Measurements from ENCODE around the gene TP63. TPM values are rescaled to one million over a fixed set of nuclear protein-coding genes. Genes with fewer than 3 reads are reported as not detected.

The TP63 gene
- polyA plus RNA-seq, 3 donors, result not detected

DNA sequence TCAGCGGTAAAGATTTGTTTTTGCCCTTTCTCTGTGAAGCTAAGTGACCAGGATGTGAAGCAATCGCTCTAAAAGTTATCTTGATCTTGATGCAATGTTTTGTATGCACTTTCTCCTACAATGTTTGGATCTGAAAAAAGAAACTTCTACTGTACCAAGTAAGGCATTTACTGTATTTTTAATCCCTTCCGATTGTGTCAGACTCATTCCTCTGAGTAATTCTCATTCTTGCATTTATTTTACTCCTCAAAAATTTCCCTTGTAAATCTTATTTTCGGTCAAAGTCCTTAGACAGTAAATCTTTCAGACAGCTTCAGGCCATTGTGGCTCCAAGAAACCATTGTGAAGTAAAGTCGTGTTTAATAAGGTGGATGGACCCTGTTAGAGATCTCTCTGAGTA is 141.9 kb downstream of the TP63 start:
- Histone ChIP-seq H2AFZ (ENCODE audit: insufficient read depth, low read depth, low read length, poor library complexity, severe bottlenecking) (no peak overlapping the region), H4K20me1 (ENCODE audit: insufficient read depth, low read length) (no peaks in the 10 kb centered on the region), H3K27me3 (ENCODE audit: control insufficient read depth in 2 of 2, insufficient read depth in 2 of 2, low read length in 2 of 2) (no peaks in the 10 kb centered on the region), H3K9ac (ENCODE audit: insufficient read depth, low read length, poor library complexity, severe bottlenecking) (no peak overlapping the region), H3K4me2 (replicated peaks; ENCODE audit: extremely low read depth, low read length, poor library complexity, severe bottlenecking) (no peak overlapping the region), H3K27ac (ENCODE audit: low read depth in 1 of 2, low read length in 2 of 2) (no peak overlapping the region), H3K36me3 (replicated peaks in 1 of 2; ENCODE audit: control insufficient read depth in 1 of 2, insufficient read depth in 2 of 2, low read length in 2 of 2) (no peaks in the 10 kb centered on the region), H3K79me2 (ENCODE audit: insufficient read depth, low read length) (no peaks in the 10 kb centered on the region), H3K4me3 (replicated peaks in 1 of 3; ENCODE audit: low read depth in 2 of 3, low read length in 3 of 3) (no peak overlapping the region), H3K9me3 (replicated peaks in 1 of 2; ENCODE audit: control insufficient read depth in 1 of 2, insufficient read depth in 1 of 2, low read length in 2 of 2) (no peaks in the 10 kb centered on the region), H3K4me1 (ENCODE audit: control insufficient read depth in 1 of 2, insufficient read depth in 2 of 2, low read length in 2 of 2) (no peaks in the 10 kb centered on the region)
- intact Hi-C loops (cut with micrococcal nuclease), result no loop called here
- Mint-ChIP-seq H3K9me3 (peaks cover 0 to 3% (median 0%) of the 10 kb centered on the region in 7 donors), H3K36me3 (no peaks in the 10 kb centered on the region), H3K27me3 (ENCODE audit: low read depth in 3 of 3) (no peaks in the 10 kb centered on the region), H3K4me1 (no peaks in the 10 kb centered on the region), H3K4me3 (no peak overlapping the region), H3K27ac (no peak overlapping the region)
- no peak for DNase-seq
- 80% methylated on average over 1 of the region's 5 CpGs for WGBS (ENCODE audit: insufficient coverage)
- no peak for TF ChIP-seq CTCF (IDR thresholded peaks at IDR 0.05)

DNA sequence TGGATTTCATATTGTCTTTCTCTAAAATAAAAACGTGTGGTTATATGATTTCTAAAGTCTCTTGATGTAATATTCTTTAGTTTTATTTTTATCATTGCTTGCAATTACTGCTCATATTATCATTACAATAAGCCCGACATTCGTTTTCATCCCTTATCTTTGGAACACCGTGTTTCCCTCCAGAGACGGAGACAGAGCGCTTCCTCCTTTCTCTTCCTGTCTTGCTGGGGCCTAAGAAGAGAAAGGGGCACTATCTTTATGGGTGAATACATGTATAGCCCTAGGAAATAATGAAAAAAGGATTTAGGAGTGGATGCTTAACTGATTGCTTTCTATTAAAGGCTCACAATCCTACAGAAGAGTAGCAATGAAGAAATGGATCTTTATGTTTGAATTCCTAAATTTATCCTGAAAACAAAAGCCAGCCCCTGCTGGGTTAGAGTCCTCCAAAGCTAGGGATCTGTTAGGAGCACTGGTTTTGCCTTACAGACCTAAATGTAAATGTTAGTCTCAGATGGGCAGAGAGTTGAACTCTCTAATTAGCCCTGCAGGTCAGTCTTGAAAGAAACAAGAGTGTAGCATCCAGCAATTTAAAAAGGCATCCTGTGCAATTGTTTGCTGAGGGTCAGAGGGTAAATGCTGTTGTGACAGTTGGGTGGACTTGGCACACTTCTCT is 145.1 kb downstream of the TP63 start:
- no peaks in the 10 kb centered on the region for H3K27me3 Mint-ChIP-seq (ENCODE audit: low read depth in 3 of 3)
- H3K36me3 Mint-ChIP-seq, result no peaks in the 10 kb centered on the region
- H3K27me3 ChIP-seq (ENCODE audit: control insufficient read depth in 2 of 2, insufficient read depth in 2 of 2, low read length in 2 of 2), result no peaks in the 10 kb centered on the region
- no peaks in the 10 kb centered on the region for H3K79me2 ChIP-seq (ENCODE audit: insufficient read depth, low read length)
- no CpG with 5 or more reads among the region's 6 CpGs for WGBS (ENCODE audit: insufficient coverage)
- no peak for DNase-seq
- no peaks in the 10 kb centered on the region for H4K20me1 ChIP-seq (ENCODE audit: insufficient read depth, low read length)
- no peak overlapping the region for H3K4me3 ChIP-seq (replicated peaks in 1 of 3; ENCODE audit: low read depth in 2 of 3, low read length in 3 of 3)
- H2AFZ ChIP-seq (ENCODE audit: insufficient read depth, low read depth, low read length, poor library complexity, severe bottlenecking), result no peak overlapping the region
- H3K9me3 ChIP-seq (replicated peaks in 1 of 2; ENCODE audit: control insufficient read depth in 1 of 2, insufficient read depth in 1 of 2, low read length in 2 of 2), result no peaks in the 10 kb centered on the region
- intact Hi-C loops (cut with micrococcal nuclease), result no loop called here
- H3K27ac ChIP-seq (ENCODE audit: low read depth in 1 of 2, low read length in 2 of 2), result no peak overlapping the region
- H3K4me2 ChIP-seq (replicated peaks; ENCODE audit: extremely low read depth, low read length, poor library complexity, severe bottlenecking), result no peak overlapping the region
- H3K9me3 Mint-ChIP-seq, result peaks cover 0 to 3% (median 0%) of the 10 kb centered on the region in 7 donors
- H3K9ac ChIP-seq (ENCODE audit: insufficient read depth, low read length, poor library complexity, severe bottlenecking), result no peak overlapping the region
- H3K27ac Mint-ChIP-seq, result no peak overlapping the region
- no peaks in the 10 kb centered on the region for H3K4me1 Mint-ChIP-seq
- H3K4me3 Mint-ChIP-seq, result no peak overlapping the region
- H3K36me3 ChIP-seq (replicated peaks in 1 of 2; ENCODE audit: control insufficient read depth in 1 of 2, insufficient read depth in 2 of 2, low read length in 2 of 2), result no peaks in the 10 kb centered on the region
- no peak for TF ChIP-seq CTCF (IDR thresholded peaks at IDR 0.05)
- no peaks in the 10 kb centered on the region for H3K4me1 ChIP-seq (ENCODE audit: control insufficient read depth in 1 of 2, insufficient read depth in 2 of 2, low read length in 2 of 2)

Measured in CD14-positive monocyte (primary cell).